ENCODE measurements around the gene UBE3C.

DNA sequence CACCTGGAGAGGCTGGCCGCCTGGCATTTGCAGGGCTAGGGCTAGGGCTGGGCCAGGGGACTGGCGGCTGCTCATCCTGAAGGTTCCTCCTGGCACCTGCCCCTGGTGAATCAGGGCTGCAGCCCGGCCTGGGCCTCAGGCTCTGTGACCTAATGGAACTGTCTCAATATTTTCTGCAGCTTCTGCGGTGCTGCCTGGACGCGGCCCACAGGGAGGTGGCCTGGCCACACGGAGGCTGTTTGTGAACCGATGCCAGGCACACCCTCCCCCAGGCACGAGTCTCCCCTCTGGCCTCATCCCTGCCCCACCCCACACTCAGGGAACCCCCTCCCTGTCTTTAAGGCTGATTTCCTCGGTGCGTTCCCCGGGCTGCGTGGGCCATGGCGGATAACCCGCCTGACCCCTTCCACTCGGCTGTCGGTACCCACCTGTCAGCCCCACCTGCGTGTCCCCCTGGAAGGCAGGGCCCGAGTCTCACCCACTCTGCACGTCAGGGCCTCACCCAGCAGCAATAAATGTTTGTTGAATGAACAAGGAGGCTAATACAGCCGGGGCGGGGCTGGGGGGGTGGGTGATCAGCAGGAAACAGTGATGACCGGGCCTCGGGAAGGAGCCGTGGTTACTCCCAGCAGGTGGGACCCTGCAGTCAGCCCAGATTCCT lies 143.5 kb downstream of the UBE3C start:
- TF ChIP-seq, protein P1, sequence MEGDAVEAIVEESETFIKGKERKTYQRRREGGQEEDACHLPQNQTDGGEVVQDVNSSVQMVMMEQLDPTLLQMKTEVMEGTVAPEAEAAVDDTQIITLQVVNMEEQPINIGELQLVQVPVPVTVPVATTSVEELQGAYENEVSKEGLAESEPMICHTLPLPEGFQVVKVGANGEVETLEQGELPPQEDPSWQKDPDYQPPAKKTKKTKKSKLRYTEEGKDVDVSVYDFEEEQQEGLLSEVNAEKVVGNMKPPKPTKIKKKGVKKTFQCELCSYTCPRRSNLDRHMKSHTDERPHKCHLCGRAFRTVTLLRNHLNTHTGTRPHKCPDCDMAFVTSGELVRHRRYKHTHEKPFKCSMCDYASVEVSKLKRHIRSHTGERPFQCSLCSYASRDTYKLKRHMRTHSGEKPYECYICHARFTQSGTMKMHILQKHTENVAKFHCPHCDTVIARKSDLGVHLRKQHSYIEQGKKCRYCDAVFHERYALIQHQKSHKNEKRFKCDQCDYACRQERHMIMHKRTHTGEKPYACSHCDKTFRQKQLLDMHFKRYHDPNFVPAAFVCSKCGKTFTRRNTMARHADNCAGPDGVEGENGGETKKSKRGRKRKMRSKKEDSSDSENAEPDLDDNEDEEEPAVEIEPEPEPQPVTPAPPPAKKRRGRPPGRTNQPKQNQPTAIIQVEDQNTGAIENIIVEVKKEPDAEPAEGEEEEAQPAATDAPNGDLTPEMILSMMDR (IDR thresholded peaks at IDR 0.05), result no peak
- no peak for TF ChIP-seq POLR2A (IDR thresholded peaks at IDR 0.05)

All from lower leg skin (tissue), 3 donors.